Brain microvascular endothelial cell (primary cell): ENCODE results near the gene FBLN1.

Source experiments
- DNase-seq: peaks from one replicate; pipeline ENCODE4 v3.0.0-alpha.2; 2020
- H3K27ac ChIP-seq: fragments of 250-450 bp; sonication (Bioruptor Pico); 2 replicates; pipeline ENCODE4 v1.5.1; 2020; ENCODE audit warnings: mild to moderate bottlenecking, moderate library complexity
- H3K27me3 ChIP-seq: fragments of 250-450 bp; sonication (Bioruptor Pico); replicated peaks from 2 replicates; pipeline ENCODE4 v1.5.1; 2020; ENCODE audit warnings: mild to moderate bottlenecking
- H3K36me3 ChIP-seq: fragments of 250-450 bp; sonication (Bioruptor Pico); replicated peaks from 2 replicates; pipeline ENCODE4 v1.5.1; 2020; ENCODE audit warnings: mild to moderate bottlenecking
- H3K4me3 ChIP-seq: 2 replicates; pipeline ENCODE4 v1.5.1; 2011; ENCODE audit warnings: low read depth, mild to moderate bottlenecking, control low read depth, low read length, moderate library complexity
- in situ Hi-C: cut with HindIII; loops from 2 replicates; pipeline ENCODE4 v1.10.0; 2017; ENCODE audit warnings: low sequenced_read_pairs, low pct_ligation_motif_present
- TF ChIP-seq, protein P1 (sequence below): IDR thresholded peaks from 2 replicates; pipeline ENCODE4 v1.5.1; 2011; ENCODE audit warnings: low read depth, mild to moderate bottlenecking, moderate library complexity, low read length, control low read depth, inconsistent platforms; ENCODE audit errors: missing control alignments

Gene FBLN1

DNA sequence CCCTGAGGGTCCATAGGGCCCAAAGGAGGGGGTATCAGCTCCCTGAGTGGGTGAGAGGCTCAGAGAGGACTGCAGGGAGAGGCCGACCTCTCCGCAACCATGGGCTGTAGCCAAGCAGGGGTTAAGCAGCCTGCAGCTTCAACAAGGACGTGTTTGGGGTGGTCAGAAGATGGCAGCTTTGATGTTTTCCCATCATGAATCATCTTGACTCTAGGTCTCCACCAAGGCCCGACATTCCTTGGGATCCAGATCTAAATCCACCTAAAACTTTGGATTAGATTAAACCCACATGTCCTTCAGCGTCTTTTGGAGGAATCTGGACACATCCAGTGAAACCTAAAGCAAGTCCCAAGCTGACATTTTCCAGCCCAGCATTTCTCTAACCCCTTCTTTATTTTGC lies 19.8 kb downstream of the FBLN1 start:
- TF ChIP-seq, protein P1, sequence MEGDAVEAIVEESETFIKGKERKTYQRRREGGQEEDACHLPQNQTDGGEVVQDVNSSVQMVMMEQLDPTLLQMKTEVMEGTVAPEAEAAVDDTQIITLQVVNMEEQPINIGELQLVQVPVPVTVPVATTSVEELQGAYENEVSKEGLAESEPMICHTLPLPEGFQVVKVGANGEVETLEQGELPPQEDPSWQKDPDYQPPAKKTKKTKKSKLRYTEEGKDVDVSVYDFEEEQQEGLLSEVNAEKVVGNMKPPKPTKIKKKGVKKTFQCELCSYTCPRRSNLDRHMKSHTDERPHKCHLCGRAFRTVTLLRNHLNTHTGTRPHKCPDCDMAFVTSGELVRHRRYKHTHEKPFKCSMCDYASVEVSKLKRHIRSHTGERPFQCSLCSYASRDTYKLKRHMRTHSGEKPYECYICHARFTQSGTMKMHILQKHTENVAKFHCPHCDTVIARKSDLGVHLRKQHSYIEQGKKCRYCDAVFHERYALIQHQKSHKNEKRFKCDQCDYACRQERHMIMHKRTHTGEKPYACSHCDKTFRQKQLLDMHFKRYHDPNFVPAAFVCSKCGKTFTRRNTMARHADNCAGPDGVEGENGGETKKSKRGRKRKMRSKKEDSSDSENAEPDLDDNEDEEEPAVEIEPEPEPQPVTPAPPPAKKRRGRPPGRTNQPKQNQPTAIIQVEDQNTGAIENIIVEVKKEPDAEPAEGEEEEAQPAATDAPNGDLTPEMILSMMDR: no peak
- Histone ChIP-seq H3K4me3 (no peak overlapping the region), H3K27me3 (no peaks in the 10 kb centered on the region), H3K36me3 (no peaks in the 10 kb centered on the region), H3K27ac (no peak overlapping the region)
- in situ Hi-C loops: no loop called here
- no peak for DNase-seq

DNA sequence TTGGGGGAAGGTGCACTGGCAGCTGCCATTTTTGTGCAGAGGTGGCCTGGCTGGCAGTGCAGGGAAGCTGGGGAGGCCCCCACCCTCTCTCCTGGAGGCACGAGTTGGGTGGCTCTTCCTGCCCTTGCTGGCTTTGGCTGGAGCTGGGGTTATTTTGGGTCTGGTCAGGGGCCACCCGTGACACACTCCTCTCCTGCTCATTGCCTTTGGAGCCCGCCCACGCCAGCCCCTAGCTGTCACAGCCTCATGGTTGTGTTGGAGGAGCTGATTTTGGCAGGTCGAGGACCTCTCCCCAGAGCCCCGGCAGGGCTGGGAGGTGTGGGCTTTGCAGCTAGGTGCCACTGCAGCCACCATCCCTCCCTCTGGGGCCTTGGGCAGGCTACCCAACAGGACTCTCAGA lies 21.5 kb downstream of the FBLN1 start:
- H3K36me3 ChIP-seq: no peaks in the 10 kb centered on the region
- TF ChIP-seq, protein P1: no peak
- DNase-seq: no peak

DNA sequence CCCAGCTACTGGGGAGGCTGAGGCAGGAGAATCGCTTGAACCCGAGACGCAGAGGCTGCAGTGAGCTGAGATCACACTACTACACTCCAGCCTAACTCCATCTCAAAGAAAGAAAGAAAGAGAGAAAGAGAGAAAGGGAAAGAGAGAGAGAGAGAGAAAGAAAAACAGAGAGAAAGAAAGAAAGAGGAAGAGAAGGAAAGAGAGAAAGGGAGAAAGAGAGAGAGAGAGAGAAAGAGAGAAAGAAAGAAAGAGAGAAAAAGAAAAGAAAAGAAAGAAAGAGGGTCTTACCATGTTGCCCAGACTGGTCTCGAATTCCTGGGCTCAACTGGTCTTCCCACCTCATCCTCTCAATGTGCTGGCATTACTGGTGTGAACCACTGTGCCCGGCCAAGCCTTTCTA lies 22.3 kb downstream of the FBLN1 start:
- DNase-seq: no peak
- in situ Hi-C loops: no loop called here
- Histone ChIP-seq H3K27me3 (no peaks in the 10 kb centered on the region), H3K27ac (no peak overlapping the region), H3K4me3 (no peak overlapping the region), H3K36me3 (no peaks in the 10 kb centered on the region)
- TF ChIP-seq, protein P1: no peak

More for the DNA sequence above, 21.5 kb downstream of the FBLN1 start:
- Histone ChIP-seq H3K27me3 (no peaks in the 10 kb centered on the region), H3K27ac (no peak overlapping the region), H3K4me3 (no peak overlapping the region)
- in situ Hi-C loops: no loop called here

DNA sequence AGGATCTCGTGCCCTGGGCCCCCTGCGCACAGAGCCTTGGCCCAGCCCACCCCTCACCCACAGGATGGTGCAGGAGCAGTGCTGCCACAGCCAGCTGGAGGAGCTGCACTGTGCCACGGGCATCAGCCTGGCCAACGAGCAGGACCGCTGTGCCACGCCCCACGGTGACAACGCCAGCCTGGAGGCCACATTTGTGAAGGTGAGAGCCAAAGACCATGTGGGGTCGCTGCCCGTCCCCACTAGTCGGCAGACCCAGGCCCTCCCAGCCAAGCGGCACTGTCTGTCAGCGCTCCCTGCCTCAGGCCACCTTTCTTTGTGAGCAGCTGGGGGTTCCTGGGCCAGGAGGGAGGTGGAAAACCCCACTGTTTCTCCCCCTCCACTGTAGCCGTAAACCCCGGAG lies 22.8 kb downstream of the FBLN1 start:
- Histone ChIP-seq H3K27ac (no peak overlapping the region), H3K4me3 (no peak overlapping the region), H3K36me3 (no peaks in the 10 kb centered on the region), H3K27me3 (no peaks in the 10 kb centered on the region)
- TF ChIP-seq, protein P1: no peak
- no peak for DNase-seq
- in situ Hi-C loops: no loop called here

DNA sequence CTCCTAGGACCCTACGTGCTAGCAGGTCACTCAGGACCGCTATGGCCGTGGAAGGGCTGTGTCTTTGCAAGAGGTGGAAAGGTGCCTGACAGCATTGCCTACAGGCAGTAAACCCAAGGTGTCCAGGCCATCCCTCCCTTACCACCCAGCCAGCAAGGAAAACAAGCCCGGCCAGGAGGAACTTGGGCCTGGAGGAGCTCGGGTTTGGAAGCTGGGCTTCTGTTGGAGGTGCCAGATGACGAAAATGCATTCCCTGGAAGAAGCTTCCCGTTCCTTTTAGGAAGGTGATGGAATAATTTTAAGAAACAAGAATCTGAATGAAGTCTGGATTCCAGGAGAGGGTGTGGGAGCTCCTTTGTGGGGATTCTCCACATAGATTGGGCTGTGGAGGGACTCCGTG lies 23.6 kb downstream of the FBLN1 start:
- in situ Hi-C loops: no loop called here
- Histone ChIP-seq H3K27me3 (no peaks in the 10 kb centered on the region), H3K4me3 (no peak overlapping the region), H3K27ac (no peak overlapping the region), H3K36me3 (no peaks in the 10 kb centered on the region)
- TF ChIP-seq, protein P1: no peak
- DNase-seq: no peak

DNA sequence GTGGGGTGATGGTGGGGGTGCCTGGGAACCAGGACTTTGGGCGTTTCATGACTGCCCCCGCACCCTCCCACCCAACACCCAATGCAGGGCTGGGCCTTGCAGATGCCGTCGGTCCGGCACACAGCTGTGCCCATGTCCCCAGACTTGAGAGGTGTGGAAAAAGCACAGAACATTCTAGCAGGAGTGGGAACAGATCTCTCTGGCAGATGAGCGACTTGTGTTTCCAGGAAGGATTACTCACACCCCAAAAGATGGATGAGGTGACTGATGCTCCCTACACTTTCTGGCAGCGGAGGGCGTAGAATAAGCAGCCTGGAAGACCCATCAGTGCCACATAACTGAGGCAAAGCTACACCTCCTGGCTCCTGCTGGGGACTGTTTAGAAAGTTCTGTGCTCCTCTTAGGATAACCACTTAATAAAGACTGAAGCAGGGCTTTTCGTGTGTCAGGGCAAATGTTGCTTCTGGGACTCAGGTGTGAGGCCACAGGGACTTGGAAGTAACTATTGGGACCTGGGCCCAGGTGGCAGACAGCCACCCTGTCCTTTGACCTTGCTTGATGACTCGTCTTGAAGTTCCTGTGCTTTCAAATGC lies 24.2 kb downstream of the FBLN1 start:
- Histone ChIP-seq H3K36me3 (no peaks in the 10 kb centered on the region), H3K4me3 (no peak overlapping the region), H3K27me3 (no peaks in the 10 kb centered on the region), H3K27ac (no peak overlapping the region)
- in situ Hi-C loops: no loop called here
- no peak for DNase-seq
- TF ChIP-seq, protein P1: no peak
